GM23338 (cell line): ENCODE measurements around the gene DCUN1D2. TPM values are rescaled to one million over a fixed set of nuclear protein-coding genes. Genes with fewer than 3 reads are reported as not detected.

Source experiments
- ATAC-seq: fragments of 200-7000 bp; cut with Tn5 transposase; 3 replicates; pipeline ENCODE4 v1.9.1; 2020
- DNase-seq: peaks from one replicate; pipeline ENCODE4 v3.0.0-alpha.2; 2015; ENCODE audit warnings: low spot score
- H2AFZ ChIP-seq: fragments of 200-600 bp; sonication (generic); 2 replicates; pipeline ENCODE4 v1.8.0; 2016; ENCODE audit warnings: antibody characterized with exemption, mild to moderate bottlenecking, moderate library complexity
- H3F3A ChIP-seq: fragments of 200-600 bp; sonication (generic); replicated peaks from 2 replicates; pipeline ENCODE4 v1.8.0; 2017; ENCODE audit warnings: antibody characterized with exemption, mixed run types, low read depth
- H3K27ac ChIP-seq: fragments of 200-600 bp; sonication (generic); 2 replicates; pipeline ENCODE4 v1.6.1; 2016; ENCODE audit warnings: low read depth
- H3K27me3 ChIP-seq: fragments of 200-600 bp; sonication (generic); 2 replicates; pipeline ENCODE4 v1.8.0; 2016; ENCODE audit warnings: mild to moderate bottlenecking, mixed run types, moderate library complexity; ENCODE audit not compliant: insufficient read depth
- H3K36me3 ChIP-seq: fragments of 200-600 bp; sonication (generic); 2 replicates; pipeline ENCODE4 v1.8.0; 2016; ENCODE audit warnings: mild to moderate bottlenecking; ENCODE audit not compliant: insufficient read depth
- H3K4me1 ChIP-seq: fragments of 200-600 bp; sonication (generic); 2 replicates; pipeline ENCODE4 v1.8.0; 2016; ENCODE audit warnings: mild to moderate bottlenecking, moderate library complexity; ENCODE audit not compliant: insufficient read depth
- H3K4me2 ChIP-seq: fragments of 200-600 bp; sonication (generic); 2 replicates; pipeline ENCODE4 v1.7.1; 2017; ENCODE audit warnings: mixed run types
- H3K4me3 ChIP-seq: fragments of 200-600 bp; sonication (generic); 2 replicates; pipeline ENCODE4 v1.6.1; 2016; ENCODE audit warnings: mixed run types
- H3K79me2 ChIP-seq: fragments of 200-600 bp; sonication (generic); replicated peaks from 2 replicates; pipeline ENCODE4 v1.8.0; 2017; ENCODE audit warnings: mild to moderate bottlenecking; ENCODE audit not compliant: insufficient read depth
- H3K9me2 ChIP-seq: fragments of 200-600 bp; sonication (generic); 2 replicates; pipeline ENCODE4 v1.8.0; 2017; ENCODE audit not compliant: insufficient read depth
- H4K20me1 ChIP-seq: fragments of 200-600 bp; sonication (generic); replicated peaks from 2 replicates; pipeline ENCODE4 v1.8.0; 2017; ENCODE audit warnings: mild to moderate bottlenecking; ENCODE audit not compliant: insufficient read depth
- H3K27ac Mint-ChIP-seq: 2 replicates; pipeline ENCODE4 v1.8.0; 2020; ENCODE audit warnings: inconsistent platforms, mild to moderate bottlenecking, moderate library complexity, mixed read lengths
- H3K27me3 Mint-ChIP-seq: 3 replicates; pipeline ENCODE4 v1.8.0; 2022; ENCODE audit warnings: low read depth, mild to moderate bottlenecking, moderate library complexity, mixed read lengths, inconsistent platforms; ENCODE audit not compliant: insufficient read depth, poor library complexity
- H3K36me3 Mint-ChIP-seq: 3 replicates; pipeline ENCODE4 v1.8.0; 2021; ENCODE audit warnings: low read depth, mild to moderate bottlenecking, inconsistent platforms, moderate library complexity, mixed read lengths
- H3K4me1 Mint-ChIP-seq: 3 replicates; pipeline ENCODE4 v1.8.0; 2020; ENCODE audit warnings: mild to moderate bottlenecking, inconsistent platforms, mixed read lengths
- H3K4me3 Mint-ChIP-seq: 3 replicates; pipeline ENCODE4 v1.8.0; 2021; ENCODE audit warnings: moderate library complexity, mild to moderate bottlenecking, inconsistent platforms, mixed read lengths
- H3K9me3 Mint-ChIP-seq: 3 replicates; pipeline ENCODE4 v1.8.0; 2020; ENCODE audit warnings: moderate library complexity, mild to moderate bottlenecking, inconsistent platforms, mixed read lengths
- CREB1 ChIP-seq: fragments of 250-450 bp; sonication (Bioruptor Pico); IDR thresholded peaks from 2 replicates; pipeline ENCODE4 v1.5.0; 2020; ENCODE audit warnings: low read depth, mild to moderate bottlenecking, moderate library complexity
- CTCF ChIP-seq, 2 experiments: fragments of 200-600 bp in 1 of 2; sonication (generic) in 1 of 2; conservative IDR thresholded peaks; 2 replicates each; pipeline versions ENCODE4 v1.5.1 to v1.6.1; 2016 to 2017; ENCODE audit warnings: antibody characterized with exemption in 2 of 2, low read depth in 2 of 2, mild to moderate bottlenecking in 2 of 2, moderate library complexity in 1 of 2
- ETS1 ChIP-seq: IDR thresholded peaks from 2 replicates; pipeline ENCODE4 v1.6.1; 2016; ENCODE audit warnings: antibody characterized with exemption
- EZH2 ChIP-seq: fragments of 200-600 bp; sonication (generic); IDR thresholded peaks from one replicate; pipeline ENCODE4 v1.8.0; 2017; ENCODE audit warnings: antibody characterized with exemption, mild to moderate bottlenecking, low read depth; ENCODE audit not compliant: unreplicated experiment
- EZH2phosphoT487 ChIP-seq: fragments of 200-600 bp; sonication (generic); IDR thresholded peaks from one replicate; pipeline ENCODE4 v1.8.1; 2018; ENCODE audit warnings: antibody characterized with exemption; ENCODE audit not compliant: unreplicated experiment
- JUNB ChIP-seq: IDR thresholded peaks from one replicate; pipeline ENCODE4 v1.6.1; 2016; ENCODE audit warnings: antibody characterized with exemption; ENCODE audit not compliant: unreplicated experiment
- NANOG ChIP-seq: IDR thresholded peaks from 2 replicates; pipeline ENCODE4 v1.6.1; 2016; ENCODE audit warnings: antibody characterized with exemption, borderline replicate concordance
- POLR2AphosphoS5 ChIP-seq: IDR thresholded peaks from 2 replicates; pipeline ENCODE4 v1.6.1; 2016; ENCODE audit warnings: antibody characterized with exemption, low read depth
- REST ChIP-seq: IDR thresholded peaks from one replicate; pipeline ENCODE4 v1.6.1; 2018; ENCODE audit warnings: antibody characterized with exemption; ENCODE audit not compliant: unreplicated experiment
- STAT1 ChIP-seq: IDR thresholded peaks from one replicate; pipeline ENCODE4 v1.6.1; 2016; ENCODE audit warnings: antibody characterized with exemption; ENCODE audit not compliant: unreplicated experiment
- ZNF114 ChIP-seq: fragments of 250-450 bp; sonication (Bioruptor Pico); IDR thresholded peaks from 2 replicates; pipeline ENCODE4 v1.5.0; 2020; ENCODE audit warnings: mild to moderate bottlenecking, moderate library complexity
- ZNF331 ChIP-seq: fragments of 250-450 bp; sonication (Bioruptor Pico); IDR thresholded peaks from 2 replicates; pipeline ENCODE4 v1.5.0; 2020; ENCODE audit warnings: low read depth, mild to moderate bottlenecking, moderate library complexity
- ZNF462 ChIP-seq: fragments of 250-450 bp; sonication (Bioruptor Pico); IDR thresholded peaks from 2 replicates; pipeline ENCODE4 v1.5.0; 2020; ENCODE audit warnings: mild to moderate bottlenecking, moderate library complexity
- polyA plus RNA-seq: library from polyadenylated mRNA; unstranded; fragments of >200 nt; fragmentation: Nextera tagmentation; extraction: Ambion mirVana; gene quantifications from 2 replicates; pipeline ENCODE4 v1.2.1, GENCODE V29; 2016
- total RNA-seq: library from RNA; depleted of rRNA; stranded (reverse); fragments of >200 nt; shearing (Covaris generic); gene quantifications from 2 replicates; pipeline ENCODE4 v1.2.3, GENCODE V29; 2014

DCUN1D2 gene
- total and polyA plus RNA-seq, 2 experiments from 2014 or later = 12.3 to 38.0 TPM

GRCh38 chr13:113535381-113535781, 44.9 kb upstream of the DCUN1D2 start (continued):
- no peak for TF ChIP-seq EZH2

- H3K27ac ChIP-seq = no peak overlapping the region
Observed at GRCh38 chr13:113534236-113534860, 43.8 kb upstream of the DCUN1D2 start.

More at GRCh38 chr13:113534236-113534860, 43.8 kb upstream of the DCUN1D2 start:
- TF ChIP-seq JUNB (no peak), REST (no peak), POLR2AphosphoS5 (no peak), ZNF462 (CRISPR knock-in tag) (no peak), STAT1 (no peak), ZNF331 (CRISPR knock-in tag) (no peak), CREB1 (no peak), ETS1 (no peak), ZNF114 (no peak), CTCF (conservative IDR thresholded peaks at IDR 0.05; ENCODE audit: low read depth in 2 of 2) (no peak), EZH2 (no peak), NANOG (no peak), EZH2phosphoT487 (no peak)
- no peak overlapping the region for H3K4me3 ChIP-seq
- H3K4me1 ChIP-seq = no peaks in the 10 kb centered on the region
- Mint-ChIP-seq H3K27me3 (peaks cover 3% of the 10 kb centered on the region), H3K4me1 (peaks cover 16% of the 10 kb centered on the region), H3K36me3 (peaks cover 16% of the 10 kb centered on the region), H3K9me3 (no peaks in the 10 kb centered on the region), H3K27ac (no peak overlapping the region), H3K4me3 (no peak overlapping the region)
- H2AFZ ChIP-seq = no peak overlapping the region
- H3K27me3 ChIP-seq = no peaks in the 10 kb centered on the region
- H3K79me2 ChIP-seq = no peaks in the 10 kb centered on the region
- peaks cover 4% of the 10 kb centered on the region; the same call in 1 of the 2 replicates for H3K36me3 ChIP-seq
- H3K4me2 ChIP-seq = no peak overlapping the region
- DNase-seq = no peak
- ATAC-seq = no peak
- H4K20me1 ChIP-seq = peaks cover 3% of the 10 kb centered on the region; the same call in 1 of the 2 replicates
- peaks cover 10% of the 10 kb centered on the region; the same call in 1 of the 2 replicates for H3F3A ChIP-seq
- H3K9me2 ChIP-seq = no peaks in the 10 kb centered on the region
